ENCODE data around the gene PKNOX1. TPM values are rescaled to one million over a fixed set of nuclear protein-coding genes. Genes with fewer than 3 reads are reported as not detected.
"Not testable (repeated sequence)": the region's sequence is repeated elsewhere in the genome, so short reads cannot be mapped to it uniquely, and the experiment has no call there.

Gene PKNOX1
- polyA plus RNA-seq, 3 donors = 9.2 to 11.8 (median 9.9) TPM

- H3K9ac ChIP-seq (ENCODE audit: insufficient read depth, low read length, poor library complexity, severe bottlenecking); H3K36me3 ChIP-seq (replicated peaks in 1 of 2; ENCODE audit: control insufficient read depth in 1 of 2, insufficient read depth in 2 of 2, low read length in 2 of 2); H3K27me3 Mint-ChIP-seq (ENCODE audit: low read depth in 3 of 3); H3K4me1 Mint-ChIP-seq; H3K27me3 ChIP-seq (ENCODE audit: control insufficient read depth in 2 of 2, insufficient read depth in 2 of 2, low read length in 2 of 2); intact Hi-C loops (cut with micrococcal nuclease); H3K27ac ChIP-seq (ENCODE audit: low read depth in 1 of 2, low read length in 2 of 2); H3K4me1 ChIP-seq (ENCODE audit: control insufficient read depth in 1 of 2, insufficient read depth in 2 of 2, low read length in 2 of 2); H3K4me3 ChIP-seq (replicated peaks in 1 of 3; ENCODE audit: low read depth in 2 of 3, low read length in 3 of 3); H3K79me2 ChIP-seq (ENCODE audit: insufficient read depth, low read length); H2AFZ ChIP-seq (ENCODE audit: insufficient read depth, low read depth, low read length, poor library complexity, severe bottlenecking); DNase-seq; H3K4me2 ChIP-seq (replicated peaks; ENCODE audit: extremely low read depth, low read length, poor library complexity, severe bottlenecking); H3K27ac Mint-ChIP-seq; H4K20me1 ChIP-seq (ENCODE audit: insufficient read depth, low read length); H3K4me3 Mint-ChIP-seq: not testable (repeated sequence)
- WGBS (ENCODE audit: insufficient coverage) = 100% methylated on average over 1 of the region's 2 CpGs
- Mint-ChIP-seq H3K36me3 (peaks cover 18 to 27% of the 10 kb centered on the region in 2 donors), H3K9me3 (peaks cover 35 to 50% (median 40%) of the 10 kb centered on the region in 7 donors)
- peaks cover 38 to 54% of the 10 kb centered on the region in 2 donors for H3K9me3 ChIP-seq (replicated peaks in 1 of 2; ENCODE audit: control insufficient read depth in 1 of 2, insufficient read depth in 1 of 2, low read length in 2 of 2)
These were observed 24.8 kb downstream of the PKNOX1 start for GRCh38 chr21:42999152-42999551.

- H3K27me3 ChIP-seq (ENCODE audit: control insufficient read depth in 2 of 2, insufficient read depth in 2 of 2, low read length in 2 of 2); H2AFZ ChIP-seq (ENCODE audit: insufficient read depth, low read depth, low read length, poor library complexity, severe bottlenecking); H3K4me3 ChIP-seq (replicated peaks in 1 of 3; ENCODE audit: low read depth in 2 of 3, low read length in 3 of 3); H3K79me2 ChIP-seq (ENCODE audit: insufficient read depth, low read length); DNase-seq; intact Hi-C loops (cut with micrococcal nuclease); H3K4me3 Mint-ChIP-seq; H3K4me1 Mint-ChIP-seq; H4K20me1 ChIP-seq (ENCODE audit: insufficient read depth, low read length); H3K4me2 ChIP-seq (replicated peaks; ENCODE audit: extremely low read depth, low read length, poor library complexity, severe bottlenecking); H3K27me3 Mint-ChIP-seq (ENCODE audit: low read depth in 3 of 3); H3K9ac ChIP-seq (ENCODE audit: insufficient read depth, low read length, poor library complexity, severe bottlenecking); H3K27ac ChIP-seq (ENCODE audit: low read depth in 1 of 2, low read length in 2 of 2); H3K4me1 ChIP-seq (ENCODE audit: control insufficient read depth in 1 of 2, insufficient read depth in 2 of 2, low read length in 2 of 2): not testable (repeated sequence)
- peak overlapping the region in 1 of 7 donors; percentile 73 for H3K27ac Mint-ChIP-seq
- Histone ChIP-seq H3K36me3 (replicated peaks in 1 of 2; ENCODE audit: control insufficient read depth in 1 of 2, insufficient read depth in 2 of 2, low read length in 2 of 2) (peaks cover 5 to 11% of the 10 kb centered on the region in 2 donors), H3K9me3 (replicated peaks in 1 of 2; ENCODE audit: control insufficient read depth in 1 of 2, insufficient read depth in 1 of 2, low read length in 2 of 2) (peaks cover 38 to 54% of the 10 kb centered on the region in 2 donors)
- 100% methylated on average over 1 of the region's 2 CpGs for WGBS (ENCODE audit: insufficient coverage)
- peaks cover 27 to 32% of the 10 kb centered on the region in 2 donors for H3K36me3 Mint-ChIP-seq
- H3K9me3 Mint-ChIP-seq = peaks cover 35 to 50% (median 40%) of the 10 kb centered on the region in 7 donors
These were observed 25.7 kb downstream of the PKNOX1 start for GRCh38 chr21:43000041-43000440.

GRCh38 chr21:43001316-43001715, 27.0 kb downstream of the PKNOX1 start:
- Histone ChIP-seq H3K4me3 (replicated peaks in 1 of 3; ENCODE audit: low read depth in 2 of 3, low read length in 3 of 3) (no peak overlapping the region), H3K27me3 (ENCODE audit: control insufficient read depth in 2 of 2, insufficient read depth in 2 of 2, low read length in 2 of 2) (no peaks in the 10 kb centered on the region), H2AFZ (ENCODE audit: insufficient read depth, low read depth, low read length, poor library complexity, severe bottlenecking) (no peak overlapping the region), H3K9me3 (replicated peaks in 1 of 2; ENCODE audit: control insufficient read depth in 1 of 2, insufficient read depth in 1 of 2, low read length in 2 of 2) (peaks cover 38 to 54% of the 10 kb centered on the region in 2 donors), H3K4me1 (ENCODE audit: control insufficient read depth in 1 of 2, insufficient read depth in 2 of 2, low read length in 2 of 2) (no peaks in the 10 kb centered on the region), H3K4me2 (replicated peaks; ENCODE audit: extremely low read depth, low read length, poor library complexity, severe bottlenecking) (no peak overlapping the region), H3K36me3 (replicated peaks in 1 of 2; ENCODE audit: control insufficient read depth in 1 of 2, insufficient read depth in 2 of 2, low read length in 2 of 2) (peaks cover 13 to 20% of the 10 kb centered on the region in 2 donors), H4K20me1 (ENCODE audit: insufficient read depth, low read length) (no peaks in the 10 kb centered on the region), H3K79me2 (ENCODE audit: insufficient read depth, low read length) (no peaks in the 10 kb centered on the region), H3K27ac (ENCODE audit: low read depth in 1 of 2, low read length in 2 of 2) (no peak overlapping the region), H3K9ac (ENCODE audit: insufficient read depth, low read length, poor library complexity, severe bottlenecking) (no peak overlapping the region)
- intact Hi-C loops (cut with micrococcal nuclease) = no loop called here
- no peak for TF ChIP-seq CTCF (IDR thresholded peaks at IDR 0.05)
- peak overlapping the region in 1 of 7 donors; percentile 72 for H3K27ac Mint-ChIP-seq
- WGBS (ENCODE audit: insufficient coverage) = 63% methylated on average over 4 of the region's 4 CpGs
- peaks cover 0 to 5% (median 2%) of the 10 kb centered on the region in 3 donors for H3K27me3 Mint-ChIP-seq (ENCODE audit: low read depth in 3 of 3)
- peaks cover 34 to 37% of the 10 kb centered on the region in 2 donors for H3K36me3 Mint-ChIP-seq
- H3K4me3 Mint-ChIP-seq = no peak overlapping the region
- H3K9me3 Mint-ChIP-seq = peaks cover 31 to 45% (median 39%) of the 10 kb centered on the region in 7 donors
- no peaks in the 10 kb centered on the region for H3K4me1 Mint-ChIP-seq
- no peak for DNase-seq

All from CD14-positive monocyte (primary cell).